Activated CD4-positive, alpha-beta T cell treated with anti-CD3 and anti-CD28 coated beads for 48 hours (primary cell): Measurements from ENCODE around the gene AOAH.

Source experiments
- DNase-seq: peaks from one replicate; pipeline ENCODE4 v3.0.0-alpha.2; 2020

Gene AOAH, protein sequence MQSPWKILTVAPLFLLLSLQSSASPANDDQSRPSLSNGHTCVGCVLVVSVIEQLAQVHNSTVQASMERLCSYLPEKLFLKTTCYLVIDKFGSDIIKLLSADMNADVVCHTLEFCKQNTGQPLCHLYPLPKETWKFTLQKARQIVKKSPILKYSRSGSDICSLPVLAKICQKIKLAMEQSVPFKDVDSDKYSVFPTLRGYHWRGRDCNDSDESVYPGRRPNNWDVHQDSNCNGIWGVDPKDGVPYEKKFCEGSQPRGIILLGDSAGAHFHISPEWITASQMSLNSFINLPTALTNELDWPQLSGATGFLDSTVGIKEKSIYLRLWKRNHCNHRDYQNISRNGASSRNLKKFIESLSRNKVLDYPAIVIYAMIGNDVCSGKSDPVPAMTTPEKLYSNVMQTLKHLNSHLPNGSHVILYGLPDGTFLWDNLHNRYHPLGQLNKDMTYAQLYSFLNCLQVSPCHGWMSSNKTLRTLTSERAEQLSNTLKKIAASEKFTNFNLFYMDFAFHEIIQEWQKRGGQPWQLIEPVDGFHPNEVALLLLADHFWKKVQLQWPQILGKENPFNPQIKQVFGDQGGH

GRCh38 chr7:36723951-36724664 lies at the start of gene AOAH:
TSS of gene AOAH (minus strand) at chr7:36724494. CDS start at chr7:36724148, 346 bp downstream.
- DNase-seq: peak; percentile 81

DNA sequence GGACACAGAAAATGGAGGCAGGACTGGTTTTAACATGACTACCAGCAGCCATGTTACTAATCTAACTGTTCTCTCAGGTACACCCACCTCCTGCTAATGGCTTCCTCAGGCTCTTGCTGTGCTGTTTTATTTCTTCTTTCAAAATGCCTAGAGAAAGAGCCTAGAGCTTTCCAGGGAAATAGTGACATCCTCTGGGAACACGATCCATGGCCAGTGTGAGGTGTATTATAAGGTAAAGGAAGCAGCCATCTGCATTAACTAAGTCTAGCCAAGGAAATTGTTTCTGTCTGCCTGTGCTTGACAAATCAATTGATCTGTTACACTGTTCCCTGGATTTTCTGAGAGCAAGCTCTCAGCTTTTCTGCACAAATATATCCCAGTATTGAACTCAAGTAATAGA lies 42.2 kb upstream of the AOAH start:
- no peak for DNase-seq

DNA sequence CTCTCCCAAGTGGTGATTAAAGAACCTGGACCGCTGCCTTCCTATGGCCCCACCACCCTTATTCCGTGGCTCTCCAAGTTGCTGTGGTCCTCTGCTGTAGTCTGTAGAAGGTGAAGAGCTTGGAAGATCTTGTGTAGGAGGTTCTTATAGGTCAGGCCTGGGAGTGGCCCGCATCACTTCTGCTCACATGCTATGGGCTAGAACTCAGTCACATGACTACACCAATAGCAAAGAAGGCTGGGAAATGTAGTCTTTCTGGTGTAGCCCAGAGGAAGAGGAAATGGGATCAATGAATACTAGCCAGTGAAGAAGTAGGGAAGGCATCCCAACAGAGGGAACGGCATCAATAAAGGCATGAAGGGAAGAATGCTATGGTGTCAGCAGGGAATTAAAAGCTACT lies 41.3 kb upstream of the AOAH start:
- DNase-seq: peak; percentile 37

- no peak for DNase-seq
These were observed 40.6 kb upstream of the AOAH start for GRCh38 chr7:36764929-36765328.

- no peak for DNase-seq
These were observed 39.0 kb upstream of the AOAH start for GRCh38 chr7:36763132-36763816.

GRCh38 chr7:36762394-36762793 lies 38.1 kb upstream of the AOAH start:
- no peak for DNase-seq

DNA sequence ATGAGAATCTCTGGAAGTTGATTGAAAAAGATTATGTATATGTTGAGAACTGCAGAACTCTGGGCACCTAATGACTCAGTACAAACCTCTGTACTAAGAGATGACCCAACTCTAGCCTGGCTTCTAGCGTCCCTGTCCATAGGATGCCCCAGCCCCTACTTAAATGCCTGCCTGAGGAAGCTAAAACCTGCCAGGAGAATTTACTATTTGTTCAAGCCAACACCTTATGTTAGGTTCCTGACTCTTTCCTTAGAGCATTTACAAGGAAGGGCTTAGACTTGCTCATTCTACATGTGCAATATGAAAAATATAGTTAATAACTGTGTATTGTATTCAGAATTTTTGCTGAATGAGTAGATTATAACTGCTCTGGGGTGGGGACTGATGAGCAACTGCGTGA lies 37.5 kb upstream of the AOAH start:
- no peak for DNase-seq

DNA sequence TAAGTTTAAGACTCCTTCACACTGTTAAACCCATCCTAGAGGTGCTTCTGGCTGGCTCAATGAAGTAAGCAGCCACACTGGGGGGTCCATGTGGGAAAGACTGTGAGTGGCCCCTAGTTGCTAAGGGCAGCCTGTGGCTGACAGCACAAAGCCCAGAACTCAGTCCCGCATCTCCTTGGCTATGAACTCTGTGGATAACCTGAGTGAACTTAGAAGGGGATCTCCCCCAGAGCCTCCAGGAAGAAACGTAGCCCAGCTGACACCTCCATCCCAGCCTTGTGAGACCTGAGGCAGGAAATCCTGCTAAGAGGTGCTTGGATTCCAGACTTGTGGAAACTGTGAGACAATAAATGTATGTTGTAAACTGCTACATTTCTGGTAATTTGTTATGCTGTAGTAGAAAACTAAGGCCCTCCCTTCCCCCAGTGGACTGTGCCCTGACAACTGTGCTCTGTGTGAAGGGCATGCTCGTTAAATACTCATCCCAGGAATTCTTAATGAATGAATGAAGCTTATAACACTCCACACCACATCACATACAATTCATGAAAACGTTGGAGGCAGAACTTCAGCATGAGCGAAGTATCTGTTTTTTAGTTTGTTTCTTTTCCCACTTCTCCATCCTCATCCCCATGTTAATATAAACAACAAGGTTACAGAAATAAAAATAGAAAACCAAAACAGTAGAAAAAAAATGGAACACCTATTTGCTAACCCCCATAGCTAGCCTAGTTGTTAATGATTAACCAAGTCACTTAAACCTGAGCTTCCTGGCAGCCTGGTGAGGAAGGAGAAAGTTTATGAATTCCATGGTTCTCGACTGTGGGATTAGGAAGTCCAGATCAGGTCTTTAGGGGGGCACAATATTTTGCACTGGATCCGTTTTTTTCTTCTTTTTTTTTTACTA lies 36.8 kb upstream of the AOAH start:
- DNase-seq: no peak

- no peak for DNase-seq
These were observed 34.6 kb upstream of the AOAH start for GRCh38 chr7:36758879-36759278.

- DNase-seq: no peak
These were observed 31.2 kb upstream of the AOAH start for GRCh38 chr7:36755484-36755883.

- no peak for DNase-seq
These were observed 27.9 kb upstream of the AOAH start for GRCh38 chr7:36752026-36752711.

DNA sequence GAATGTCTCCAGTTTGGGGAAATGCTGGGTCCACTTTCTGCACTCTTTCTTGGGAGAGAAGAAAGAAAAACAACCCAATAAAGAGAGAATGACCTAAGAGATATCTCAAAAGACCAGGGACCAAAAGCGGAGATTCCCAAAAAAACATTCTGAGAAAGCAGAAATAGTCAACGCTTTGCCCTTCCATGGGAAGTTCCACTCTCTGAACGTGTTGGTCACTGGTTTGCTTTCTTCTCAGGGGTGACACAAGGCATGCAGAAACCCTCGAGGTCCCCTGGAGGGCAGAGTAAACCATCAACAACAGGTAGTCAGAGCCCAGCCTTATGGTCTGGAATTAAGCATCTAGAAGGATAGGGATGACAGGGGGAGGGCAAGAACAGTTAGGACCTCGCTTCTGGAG lies 26.2 kb upstream of the AOAH start:
- no peak for DNase-seq

DNA sequence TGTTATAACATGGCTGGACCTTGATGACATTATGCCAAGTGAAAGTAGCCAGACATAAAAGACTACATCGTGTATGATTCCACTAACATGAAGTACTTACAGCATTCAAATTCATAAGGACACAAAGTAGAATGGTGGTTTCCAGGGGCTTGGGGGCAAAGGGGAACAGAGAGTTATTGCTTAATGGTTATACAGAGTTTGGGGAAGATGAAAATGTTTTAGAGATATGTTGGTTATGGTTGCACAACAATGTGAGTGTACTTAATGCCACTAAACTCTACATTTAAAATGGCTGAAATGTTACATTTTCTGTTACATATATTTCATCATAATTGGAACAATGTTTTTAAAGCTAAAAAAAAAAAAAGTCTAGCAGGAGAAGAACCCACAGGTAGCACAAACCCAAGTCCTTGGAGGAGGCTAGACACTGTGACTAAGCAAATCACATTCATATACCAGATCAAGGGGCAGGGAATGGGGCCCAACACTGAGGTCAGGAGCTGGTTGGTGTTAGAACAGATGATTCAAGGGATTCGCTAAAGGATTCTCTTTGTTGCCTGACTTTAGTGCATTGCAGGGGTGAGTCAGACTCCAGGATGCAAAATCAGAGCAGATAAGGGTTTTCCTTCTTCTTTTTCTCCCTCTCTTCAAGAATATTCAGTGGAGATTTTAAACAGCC lies 25.1 kb upstream of the AOAH start:
- DNase-seq: no peak

DNA sequence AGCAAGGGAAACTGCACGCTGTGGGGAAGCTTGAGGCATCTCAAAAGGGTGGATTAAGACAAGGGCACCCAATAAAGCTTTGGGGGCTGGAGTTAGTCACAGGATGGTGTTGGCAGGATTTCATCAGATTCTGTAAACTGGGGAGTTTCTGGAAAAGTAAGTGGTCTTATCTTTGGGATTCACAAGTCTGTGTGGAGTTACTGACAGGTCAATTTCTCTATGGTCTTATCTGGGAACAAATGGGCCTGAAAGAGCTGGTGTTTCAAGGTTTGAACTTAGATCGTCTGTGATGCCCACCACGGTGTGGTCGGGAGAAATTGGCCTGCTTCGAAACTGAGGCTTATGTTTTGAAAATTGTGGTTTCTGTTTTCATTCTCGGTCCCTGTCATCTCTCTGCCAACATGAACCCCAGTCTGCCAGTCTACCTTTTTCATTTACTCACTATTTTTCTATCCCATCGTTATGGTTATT lies 23.8 kb upstream of the AOAH start:
- peak; percentile 45 for DNase-seq

GRCh38 chr7:36747280-36748016 lies 23.2 kb upstream of the AOAH start:
- no peak for DNase-seq

DNA sequence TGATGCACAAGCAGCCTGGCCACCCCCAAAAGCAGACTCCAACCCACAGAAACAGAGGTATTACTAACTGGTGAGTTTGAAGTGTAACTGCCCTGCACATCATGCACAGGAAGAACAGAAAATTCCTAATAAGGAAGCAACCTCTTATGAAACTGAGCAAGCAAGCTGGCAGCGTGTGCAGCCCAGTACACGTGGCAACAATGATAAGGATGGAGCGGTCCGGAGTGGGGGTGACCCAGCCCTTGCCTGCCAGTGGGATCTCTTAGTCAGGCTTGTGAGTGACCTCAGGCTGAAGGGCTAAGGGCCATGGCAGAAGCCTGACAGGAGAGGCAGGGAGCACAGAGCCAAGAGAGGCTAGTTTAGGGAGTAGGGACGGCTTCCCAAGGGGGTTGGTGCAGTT lies 22.1 kb upstream of the AOAH start:
- DNase-seq: no peak

GRCh38 chr7:36742911-36743775 lies 18.8 kb upstream of the AOAH start:
- no peak for DNase-seq

GRCh38 chr7:36741866-36742265 lies 17.6 kb upstream of the AOAH start:
- DNase-seq: no peak

DNA sequence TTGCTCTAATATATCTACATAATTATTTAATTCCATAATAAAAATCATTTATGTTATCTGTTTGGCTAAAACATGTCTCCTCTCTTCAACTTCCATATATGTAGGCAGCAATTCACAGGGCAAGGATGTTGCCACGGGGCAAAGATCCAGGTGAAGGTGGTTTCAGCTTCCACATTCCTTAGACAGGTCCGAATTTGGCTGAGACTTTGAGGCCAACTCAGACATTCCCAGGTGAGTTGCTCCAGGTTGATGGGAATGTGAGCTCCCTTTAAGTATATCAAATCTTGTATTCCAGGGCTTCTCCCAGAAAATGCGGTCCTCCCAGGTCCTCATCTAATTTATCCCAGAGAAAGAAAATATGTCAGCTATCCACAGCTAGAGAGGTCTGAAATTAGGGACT lies 15.1 kb upstream of the AOAH start:
- DNase-seq: no peak
